KOPT-K1 (cell line): ENCODE results near the gene GNA14.
"Not testable (repeated sequence)": the region's sequence is repeated elsewhere in the genome, so short reads cannot be mapped to it uniquely, and the experiment has no call there.

Experiments used
- H3K27ac ChIP-seq: fragments of 200-600 bp; sonication (generic); 2 replicates; pipeline ENCODE4 v1.5.1; 2016; ENCODE audit warnings: antibody characterized with exemption, mild to moderate bottlenecking, low read depth, low read length; ENCODE audit not compliant: poor library complexity, severe bottlenecking
- H3K36me3 ChIP-seq: fragments of 200-600 bp; sonication (generic); 2 replicates; pipeline ENCODE4 v1.5.1; 2017; ENCODE audit warnings: antibody characterized with exemption, mild to moderate bottlenecking, low read length, moderate library complexity; ENCODE audit not compliant: insufficient read depth
- H3K9me3 ChIP-seq: fragments of 200-600 bp; sonication (generic); 2 replicates; pipeline ENCODE4 v1.5.1; 2017; ENCODE audit warnings: antibody characterized with exemption, low read length, mild to moderate bottlenecking; ENCODE audit not compliant: insufficient read depth, poor library complexity, severe bottlenecking

The GNA14 gene

GRCh38 chr9:77451507-77451906 lies 196.6 kb downstream of the GNA14 start:
- Histone ChIP-seq H3K27ac (no peak overlapping the region), H3K9me3 (peaks cover 8% of the 10 kb centered on the region), H3K36me3 (no peaks in the 10 kb centered on the region)

GRCh38 chr9:77450085-77450475 lies 198.0 kb downstream of the GNA14 start:
- no peak overlapping the region for H3K27ac ChIP-seq
- H3K36me3 ChIP-seq = no peaks in the 10 kb centered on the region
- peaks cover 8% of the 10 kb centered on the region for H3K9me3 ChIP-seq

GRCh38 chr9:77449240-77450084 lies 198.7 kb downstream of the GNA14 start:
- Histone ChIP-seq H3K27ac (no peak overlapping the region), H3K9me3 (peaks cover 8% of the 10 kb centered on the region), H3K36me3 (no peaks in the 10 kb centered on the region)

GRCh38 chr9:77447646-77448045 lies 200.5 kb downstream of the GNA14 start:
- Histone ChIP-seq H3K27ac (no peak overlapping the region), H3K36me3 (no peaks in the 10 kb centered on the region), H3K9me3 (peaks cover 8% of the 10 kb centered on the region)

GRCh38 chr9:77442436-77442835 lies 205.7 kb downstream of the GNA14 start:
- Histone ChIP-seq H3K9me3 (no peaks in the 10 kb centered on the region), H3K27ac (no peak overlapping the region), H3K36me3 (no peaks in the 10 kb centered on the region)

GRCh38 chr9:77441124-77441523 lies 207.0 kb downstream of the GNA14 start:
- H3K9me3 ChIP-seq, H3K36me3 ChIP-seq, H3K27ac ChIP-seq: not testable (repeated sequence)

GRCh38 chr9:77440057-77440456 lies 208.1 kb downstream of the GNA14 start:
- no peaks in the 10 kb centered on the region for H3K9me3 ChIP-seq
- H3K36me3 ChIP-seq = no peaks in the 10 kb centered on the region
- no peak overlapping the region for H3K27ac ChIP-seq

GRCh38 chr9:77438653-77439052 lies 209.5 kb downstream of the GNA14 start:
- no peaks in the 10 kb centered on the region for H3K36me3 ChIP-seq
- H3K9me3 ChIP-seq = no peaks in the 10 kb centered on the region
- no peak overlapping the region for H3K27ac ChIP-seq

GRCh38 chr9:77435688-77436087 lies 212.4 kb downstream of the GNA14 start:
- no peaks in the 10 kb centered on the region for H3K9me3 ChIP-seq
- no peaks in the 10 kb centered on the region for H3K36me3 ChIP-seq
- no peak overlapping the region for H3K27ac ChIP-seq

GRCh38 chr9:77435277-77435676 lies 212.8 kb downstream of the GNA14 start:
- H3K27ac ChIP-seq = no peak overlapping the region
- no peaks in the 10 kb centered on the region for H3K9me3 ChIP-seq
- no peaks in the 10 kb centered on the region for H3K36me3 ChIP-seq

GRCh38 chr9:77433675-77434445 lies 214.3 kb downstream of the GNA14 start:
- Histone ChIP-seq H3K36me3 (no peaks in the 10 kb centered on the region), H3K27ac (no peak overlapping the region), H3K9me3 (no peaks in the 10 kb centered on the region)

GRCh38 chr9:77432053-77432452 lies 216.1 kb downstream of the GNA14 start:
- H3K36me3 ChIP-seq = no peaks in the 10 kb centered on the region
- H3K27ac ChIP-seq = no peak overlapping the region
- H3K9me3 ChIP-seq = no peaks in the 10 kb centered on the region

- Histone ChIP-seq H3K27ac (no peak overlapping the region), H3K9me3 (no peaks in the 10 kb centered on the region), H3K36me3 (no peaks in the 10 kb centered on the region)
Observed at GRCh38 chr9:77429928-77430327, 218.2 kb downstream of the GNA14 start.

- no peaks in the 10 kb centered on the region for H3K36me3 ChIP-seq
- H3K27ac ChIP-seq = no peak overlapping the region
- H3K9me3 ChIP-seq = no peaks in the 10 kb centered on the region
Observed at GRCh38 chr9:77427256-77427927, 220.7 kb downstream of the GNA14 start.

- no peaks in the 10 kb centered on the region for H3K36me3 ChIP-seq
- H3K9me3 ChIP-seq = no peaks in the 10 kb centered on the region
- H3K27ac ChIP-seq = no peak overlapping the region
Observed at GRCh38 chr9:77426712-77427111, 221.4 kb downstream of the GNA14 start.
